Cardiac muscle cell (in vitro differentiated cells and primary cell): ENCODE measurements around the gene TBC1D7. TPM values are rescaled to one million over a fixed set of nuclear protein-coding genes. Genes with fewer than 3 reads are reported as not detected.

ENCODE experiments used
- DNase-seq, 2 donors: peaks; one replicate each; pipeline versions ENCODE4 v3.0.0 to v3.0.0-alpha.2; 2010 to 2017; ENCODE audit warnings: low read depth in 1 of 2, low spot score in 1 of 2
- H3K27ac ChIP-seq: fragments of 200-600 bp; sonication (generic); 2 replicates; pipeline ENCODE4 v1.5.1; 2016
- H3K27me3 ChIP-seq: fragments of 200-600 bp; sonication (generic); 2 replicates; pipeline ENCODE4 v1.6.0; 2016; ENCODE audit warnings: control low read depth
- H3K36me3 ChIP-seq: fragments of 200-600 bp; sonication (generic); 2 replicates; pipeline ENCODE4 v1.5.1; 2016; ENCODE audit warnings: control low read depth
- H3K4me1 ChIP-seq: fragments of 200-600 bp; sonication (generic); 2 replicates; pipeline ENCODE4 v1.8.1; 2017; ENCODE audit warnings: low read depth, mild to moderate bottlenecking, mixed run types
- H3K4me3 ChIP-seq: fragments of 200-600 bp; sonication (generic); 2 replicates; pipeline ENCODE4 v1.5.1; 2016; ENCODE audit warnings: mild to moderate bottlenecking
- H3K9me3 ChIP-seq: fragments of 200-600 bp; sonication (generic); 2 replicates; pipeline ENCODE4 v1.5.1; 2017; ENCODE audit warnings: low read depth, mild to moderate bottlenecking, control low read depth
- polyA plus RNA-seq: library from polyadenylated mRNA; unstranded; fragments of >200 nt; fragmentation: Nextera tagmentation; extraction: Ambion mirVana; gene quantifications from 2 replicates; pipeline ENCODE4 v1.2.1, GENCODE V29; 2016
- total RNA-seq: library from RNA; depleted of rRNA; stranded (reverse); fragments of >200 nt; gene quantifications from 2 replicates; pipeline ENCODE4 v1.2.3, GENCODE V29; 2016
- TF ChIP-seq, protein P1 (sequence below): IDR thresholded peaks from 2 replicates; pipeline ENCODE4 v1.5.1; 2012; ENCODE audit warnings: low read depth, mild to moderate bottlenecking, low read length

Gene TBC1D7
- total and polyA plus RNA-seq, 2 experiments from 2014 or later = 36.8 to 84.5 TPM

DNA sequence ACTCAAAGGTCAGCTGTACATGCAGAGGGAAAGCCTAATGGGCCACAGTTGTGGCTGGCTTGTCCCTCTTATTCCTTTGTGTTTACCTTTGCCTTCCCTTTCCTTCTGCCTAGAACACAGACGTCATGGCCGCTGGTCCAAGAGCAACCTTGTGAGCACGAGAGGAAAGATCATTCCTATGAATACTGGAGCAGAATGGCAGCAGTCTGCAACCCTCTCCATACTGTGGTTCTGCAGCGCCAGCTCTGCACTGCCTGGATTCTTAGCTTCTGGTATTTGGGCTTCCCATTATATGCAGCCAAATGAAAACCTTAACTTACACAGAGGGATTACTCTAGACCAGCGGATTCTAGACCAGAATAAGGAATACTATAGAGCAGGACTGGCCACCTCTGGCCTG is 12.4 kb downstream of the TBC1D7 start:
- H3K27me3 ChIP-seq = no peaks in the 10 kb centered on the region
- DNase-seq = no peak
- no peaks in the 10 kb centered on the region for H3K4me1 ChIP-seq
- no peak overlapping the region for H3K4me3 ChIP-seq
- H3K27ac ChIP-seq = no peak overlapping the region
- TF ChIP-seq, protein P1, sequence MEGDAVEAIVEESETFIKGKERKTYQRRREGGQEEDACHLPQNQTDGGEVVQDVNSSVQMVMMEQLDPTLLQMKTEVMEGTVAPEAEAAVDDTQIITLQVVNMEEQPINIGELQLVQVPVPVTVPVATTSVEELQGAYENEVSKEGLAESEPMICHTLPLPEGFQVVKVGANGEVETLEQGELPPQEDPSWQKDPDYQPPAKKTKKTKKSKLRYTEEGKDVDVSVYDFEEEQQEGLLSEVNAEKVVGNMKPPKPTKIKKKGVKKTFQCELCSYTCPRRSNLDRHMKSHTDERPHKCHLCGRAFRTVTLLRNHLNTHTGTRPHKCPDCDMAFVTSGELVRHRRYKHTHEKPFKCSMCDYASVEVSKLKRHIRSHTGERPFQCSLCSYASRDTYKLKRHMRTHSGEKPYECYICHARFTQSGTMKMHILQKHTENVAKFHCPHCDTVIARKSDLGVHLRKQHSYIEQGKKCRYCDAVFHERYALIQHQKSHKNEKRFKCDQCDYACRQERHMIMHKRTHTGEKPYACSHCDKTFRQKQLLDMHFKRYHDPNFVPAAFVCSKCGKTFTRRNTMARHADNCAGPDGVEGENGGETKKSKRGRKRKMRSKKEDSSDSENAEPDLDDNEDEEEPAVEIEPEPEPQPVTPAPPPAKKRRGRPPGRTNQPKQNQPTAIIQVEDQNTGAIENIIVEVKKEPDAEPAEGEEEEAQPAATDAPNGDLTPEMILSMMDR = no peak
- no peaks in the 10 kb centered on the region for H3K9me3 ChIP-seq
- peaks cover 72% of the 10 kb centered on the region for H3K36me3 ChIP-seq

DNA sequence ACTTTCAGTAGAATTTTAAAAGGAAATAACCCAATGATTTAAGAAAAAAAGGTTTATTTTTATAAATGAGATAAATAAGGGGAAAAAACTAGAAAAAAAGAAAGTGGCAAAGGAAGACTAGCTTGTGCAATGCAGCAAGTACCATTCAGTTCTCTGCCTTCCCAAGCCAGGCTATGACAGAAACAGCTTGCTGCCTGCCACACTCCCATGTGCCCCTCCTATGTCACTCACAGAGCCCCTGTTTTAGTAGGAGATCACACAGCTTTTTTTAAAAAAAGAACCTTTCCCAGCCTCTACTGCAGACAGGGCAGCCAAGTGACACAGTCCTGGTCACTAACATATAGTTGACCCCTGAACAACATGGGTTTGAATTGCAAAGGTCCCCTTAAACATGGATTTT is 13.5 kb downstream of the TBC1D7 start:
- Histone ChIP-seq H3K9me3 (no peaks in the 10 kb centered on the region), H3K4me1 (no peaks in the 10 kb centered on the region), H3K4me3 (no peak overlapping the region), H3K27me3 (no peaks in the 10 kb centered on the region), H3K36me3 (peaks cover 65% of the 10 kb centered on the region), H3K27ac (no peak overlapping the region)
- DNase-seq = no peak
- TF ChIP-seq, protein P1 = no peak

DNA sequence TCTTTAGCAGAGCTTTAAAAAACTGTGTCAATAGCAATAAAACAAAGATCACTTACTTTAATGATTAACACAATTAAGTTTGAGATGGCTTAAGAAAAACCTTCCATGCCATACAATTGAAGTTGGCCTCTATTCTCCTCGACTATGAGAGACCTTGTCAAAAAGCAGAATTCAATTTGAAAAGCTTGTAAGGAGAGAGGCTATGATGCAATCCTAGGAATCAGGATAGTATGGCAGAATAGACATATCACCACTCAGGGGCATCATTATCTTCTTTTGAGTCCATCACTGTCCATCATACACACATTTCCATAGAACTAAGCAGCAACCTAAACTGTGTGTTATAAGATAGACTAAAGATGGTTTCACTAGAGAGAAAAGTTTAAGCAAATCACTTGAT is 17.2 kb downstream of the TBC1D7 start:
- Histone ChIP-seq H3K27me3 (no peaks in the 10 kb centered on the region), H3K4me3 (no peak overlapping the region), H3K27ac (no peak overlapping the region), H3K4me1 (peaks cover 12% of the 10 kb centered on the region), H3K9me3 (no peaks in the 10 kb centered on the region), H3K36me3 (peaks cover 48% of the 10 kb centered on the region)
- no peak for DNase-seq
- TF ChIP-seq, protein P1 = no peak

DNA sequence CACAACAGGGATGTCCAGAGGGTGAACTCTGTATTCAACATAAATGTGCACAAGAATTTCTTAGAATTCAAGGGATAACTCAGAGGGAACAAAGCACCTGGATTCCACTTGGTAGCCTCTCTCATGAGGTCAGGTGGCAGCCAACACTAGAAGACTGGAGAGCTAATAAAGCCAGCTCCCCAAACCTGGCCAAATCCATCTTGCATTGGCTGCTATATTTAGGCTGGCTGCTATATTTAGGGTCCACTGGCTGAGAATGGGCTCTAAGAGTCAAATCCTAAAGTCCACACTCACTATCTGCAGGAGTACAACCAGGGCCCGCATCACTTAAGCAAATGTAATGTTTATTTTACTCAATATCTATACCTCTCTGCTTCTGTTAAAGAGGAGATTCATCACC is 20.0 kb downstream of the TBC1D7 start:
- Histone ChIP-seq H3K9me3 (no peaks in the 10 kb centered on the region), H3K27ac (peak overlapping the region; percentile 65), H3K36me3 (peaks cover 40% of the 10 kb centered on the region), H3K4me1 (peaks cover 25% of the 10 kb centered on the region), H3K4me3 (no peak overlapping the region), H3K27me3 (no peaks in the 10 kb centered on the region)
- DNase-seq = no peak
- TF ChIP-seq, protein P1 = no peak

DNA sequence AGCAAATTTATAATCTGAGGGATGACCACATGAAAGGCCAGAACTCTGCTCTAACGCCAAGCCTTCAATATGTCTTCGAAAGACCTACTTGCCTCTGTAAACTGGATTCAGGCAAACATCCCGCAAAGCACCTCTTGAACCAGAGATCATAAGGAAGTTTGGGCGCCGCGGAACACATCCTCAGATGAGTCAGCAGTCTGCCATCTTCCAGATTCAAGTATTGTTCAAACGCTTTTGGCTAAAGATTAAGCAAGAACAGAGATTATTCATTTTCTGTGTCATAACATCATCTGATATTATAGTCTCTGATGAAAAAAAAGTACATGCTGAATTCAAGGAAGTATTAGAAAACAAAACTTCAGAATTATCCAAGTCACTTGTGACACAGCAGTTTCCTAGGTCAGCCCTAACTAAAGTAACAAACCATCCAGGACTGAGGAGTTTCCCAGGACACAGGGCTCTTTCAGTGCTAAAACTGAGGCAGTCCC is 20.8 kb downstream of the TBC1D7 start:
- TF ChIP-seq, protein P1 = no peak
- Histone ChIP-seq H3K9me3 (no peaks in the 10 kb centered on the region), H3K27ac (no peak overlapping the region), H3K36me3 (peaks cover 40% of the 10 kb centered on the region), H3K4me1 (peaks cover 29% of the 10 kb centered on the region), H3K4me3 (no peak overlapping the region), H3K27me3 (no peaks in the 10 kb centered on the region)
- DNase-seq = peak in 1 of 2 donors; percentile 88

DNA sequence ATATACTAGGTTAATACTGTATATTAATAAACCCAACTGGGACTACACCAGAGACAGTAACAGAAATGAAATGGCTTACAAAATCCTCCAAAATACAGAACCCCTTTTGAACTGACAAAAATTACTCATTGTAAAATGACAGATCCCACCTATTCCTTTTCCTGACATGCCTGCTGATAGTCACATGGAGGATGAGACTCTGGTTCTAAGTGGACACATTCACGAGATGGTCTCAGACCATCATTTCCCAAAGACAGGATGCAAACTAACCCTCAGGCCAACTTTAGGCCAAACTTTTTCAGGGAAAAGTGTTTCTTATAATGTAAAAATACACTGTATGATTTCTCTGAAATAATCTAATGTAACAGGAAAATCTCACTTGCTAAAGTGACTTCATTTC is 22.5 kb downstream of the TBC1D7 start:
- H3K4me1 ChIP-seq = peaks cover 29% of the 10 kb centered on the region
- no peak overlapping the region for H3K4me3 ChIP-seq
- no peaks in the 10 kb centered on the region for H3K9me3 ChIP-seq
- TF ChIP-seq, protein P1 = no peak
- DNase-seq = no peak
- peaks cover 29% of the 10 kb centered on the region for H3K36me3 ChIP-seq
- H3K27me3 ChIP-seq = no peaks in the 10 kb centered on the region
- H3K27ac ChIP-seq = no peak overlapping the region
